ENCODE data around the gene PRSS27.

- TF ChIP-seq CTCF (IDR thresholded peaks at IDR 0.05; ENCODE audit: low read depth, low read length, poor library complexity, severe bottlenecking) (no peak), EZH2phosphoT487 (IDR thresholded peaks at IDR 0.05; ENCODE audit: borderline replicate concordance, low read length) (no peak)
Observed at GRCh38 chr16:2707368-2708289, 12.4 kb downstream of the PRSS27 start.

Data from DOHH2 (cell line).